ENCODE data around the gene MAOB.
"Not testable (repeated sequence)": the region's sequence is repeated elsewhere in the genome, so short reads cannot be mapped to it uniquely, and the experiment has no call there.

The MAOB gene

DNA sequence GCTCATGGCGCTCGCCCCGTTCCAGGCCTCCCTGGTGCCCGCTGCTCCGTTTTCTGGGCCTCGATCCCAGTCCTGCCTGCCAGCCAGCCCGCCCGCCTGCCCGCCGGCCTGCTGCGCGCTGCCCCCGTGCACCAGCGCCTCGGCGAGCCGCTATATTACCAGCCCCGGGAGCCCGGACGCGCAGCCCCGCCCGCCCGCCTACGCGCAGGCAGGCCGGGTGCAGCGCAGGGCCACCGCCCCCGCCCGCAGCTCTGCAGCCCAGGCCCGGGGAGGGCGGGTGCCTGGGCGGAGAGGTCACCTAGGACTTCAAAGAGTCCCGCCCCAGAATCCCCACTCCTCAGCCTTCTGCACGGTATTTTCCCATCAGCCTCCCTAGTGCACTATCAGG is at the start of gene MAOB:
MAOB (minus strand) TSS at position 157 of the 388 bp plus-strand sequence; CDS start at position 6, 151 bp downstream.
- no peak for TF ChIP-seq CTCF (IDR thresholded peaks at IDR 0.05; ENCODE audit: low read length, missing control alignments)
- no peak within 1 kb of the TSS for H3K4me3 ChIP-seq (replicated peaks; ENCODE audit: low read depth, low read length)
- DNase-seq (ENCODE audit: low read depth), result no peak

DNA sequence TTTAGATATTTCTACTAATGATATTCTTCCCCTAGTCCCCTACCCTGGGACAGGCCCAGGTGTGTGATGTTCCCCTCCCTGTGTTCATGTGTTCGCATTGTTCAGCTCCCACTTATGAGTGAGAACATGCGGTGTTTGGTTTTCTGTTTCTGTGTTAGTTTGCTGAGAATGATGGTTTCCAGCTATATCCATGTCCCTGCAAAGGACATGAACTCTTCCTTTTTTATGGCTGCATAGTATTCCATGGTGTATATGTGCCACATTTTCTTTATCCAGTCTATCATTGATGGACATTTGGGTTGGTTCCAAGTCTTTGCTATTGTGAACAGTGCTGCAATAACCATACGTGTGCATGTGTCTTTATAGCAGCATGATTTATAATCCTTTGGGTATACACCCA is 39.8 kb upstream of the MAOB start:
- not testable (repeated sequence) for H3K4me3 ChIP-seq (replicated peaks; ENCODE audit: low read depth, low read length); DNase-seq (ENCODE audit: low read depth)

- H3K4me3 ChIP-seq (replicated peaks; ENCODE audit: low read depth, low read length), result not testable (repeated sequence)
Measured at GRCh38 chrX:43910772-43911171, 28.5 kb upstream of the MAOB start.

GRCh38 chrX:43910012-43910411 is 27.8 kb upstream of the MAOB start:
- H3K4me3 ChIP-seq (replicated peaks; ENCODE audit: low read depth, low read length), result no peak overlapping the region
- no peak for DNase-seq (ENCODE audit: low read depth)
- no peak for TF ChIP-seq CTCF (IDR thresholded peaks at IDR 0.05; ENCODE audit: low read length, missing control alignments)

More at GRCh38 chrX:43910772-43911171, 28.5 kb upstream of the MAOB start:
- DNase-seq (ENCODE audit: low read depth), result not testable (repeated sequence)

DNA sequence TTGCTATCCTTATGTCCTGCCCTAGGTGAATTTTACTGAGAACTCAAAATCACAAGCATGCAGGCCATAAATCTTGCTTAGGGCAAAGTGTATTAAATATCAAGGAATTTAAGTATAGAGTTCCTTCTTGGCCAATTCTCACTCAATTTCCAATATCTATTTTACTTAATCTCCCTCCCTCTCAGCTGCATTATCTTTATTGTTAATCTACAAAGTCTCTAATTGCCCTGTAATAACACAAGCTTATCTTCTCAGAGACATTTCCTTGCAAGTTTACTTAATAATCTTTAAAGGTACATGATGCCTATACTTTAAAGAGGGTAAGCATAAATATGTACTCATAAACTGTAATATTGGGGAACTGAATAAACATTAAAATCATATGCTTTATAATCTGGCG is 26.9 kb upstream of the MAOB start:
- no peak overlapping the region for H3K4me3 ChIP-seq (replicated peaks; ENCODE audit: low read depth, low read length)
- TF ChIP-seq CTCF (IDR thresholded peaks at IDR 0.05; ENCODE audit: low read length, missing control alignments), result no peak
- DNase-seq (ENCODE audit: low read depth), result no peak

DNA sequence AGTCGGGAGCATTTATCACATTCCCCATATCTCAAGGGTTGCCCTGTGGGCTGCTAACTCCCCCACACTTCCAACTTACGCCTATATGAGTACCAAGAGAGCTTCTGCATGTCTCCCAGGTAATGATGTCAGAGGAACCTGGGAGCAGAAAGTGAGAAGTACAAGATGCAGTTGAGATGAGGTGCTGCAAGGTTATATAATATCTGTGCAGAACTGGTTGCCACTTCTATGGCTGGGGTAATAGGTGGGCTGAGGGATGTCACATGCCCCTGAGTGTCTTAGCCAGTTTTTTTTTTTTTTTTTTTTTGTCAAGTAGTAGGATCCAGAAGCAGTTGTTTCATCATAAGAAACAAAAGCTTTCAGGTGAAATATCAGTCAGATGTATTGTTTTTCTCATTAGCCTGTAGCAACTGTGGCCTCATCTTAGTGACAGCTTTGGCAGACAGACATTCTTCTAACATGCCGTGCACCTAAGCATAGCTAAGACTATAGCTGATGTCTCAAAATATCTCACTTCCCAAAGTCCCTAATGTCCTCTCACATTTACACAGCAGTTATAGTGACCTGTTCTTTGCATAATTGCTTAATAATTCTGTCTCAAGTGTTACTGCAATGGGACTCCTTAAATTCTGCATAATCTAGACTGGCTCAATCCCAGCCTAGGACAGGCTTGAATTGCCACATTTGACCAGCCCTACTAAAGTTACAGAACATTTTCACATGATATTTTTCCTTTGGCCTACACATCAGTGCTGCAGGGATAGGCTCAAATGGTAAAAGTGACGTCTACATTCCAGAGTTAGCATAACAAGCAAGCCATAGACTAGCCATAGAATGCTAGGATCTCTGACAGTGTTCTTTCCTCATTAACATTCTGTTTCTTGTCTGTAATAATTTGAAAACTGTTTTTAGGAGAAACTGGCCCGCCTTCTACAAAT is 17.9 kb upstream of the MAOB start:
- H3K4me3 ChIP-seq (replicated peaks; ENCODE audit: low read depth, low read length), result no peak overlapping the region
- no peak for TF ChIP-seq CTCF (IDR thresholded peaks at IDR 0.05; ENCODE audit: low read length, missing control alignments)
- DNase-seq (ENCODE audit: low read depth), result no peak

- peak; percentile 0 for DNase-seq (ENCODE audit: low read depth)
- TF ChIP-seq CTCF (IDR thresholded peaks at IDR 0.05; ENCODE audit: low read length, missing control alignments), result no peak
- H3K4me3 ChIP-seq (replicated peaks; ENCODE audit: low read depth, low read length), result no peak overlapping the region
Measured at GRCh38 chrX:43898406-43899035, 16.3 kb upstream of the MAOB start.

DNA sequence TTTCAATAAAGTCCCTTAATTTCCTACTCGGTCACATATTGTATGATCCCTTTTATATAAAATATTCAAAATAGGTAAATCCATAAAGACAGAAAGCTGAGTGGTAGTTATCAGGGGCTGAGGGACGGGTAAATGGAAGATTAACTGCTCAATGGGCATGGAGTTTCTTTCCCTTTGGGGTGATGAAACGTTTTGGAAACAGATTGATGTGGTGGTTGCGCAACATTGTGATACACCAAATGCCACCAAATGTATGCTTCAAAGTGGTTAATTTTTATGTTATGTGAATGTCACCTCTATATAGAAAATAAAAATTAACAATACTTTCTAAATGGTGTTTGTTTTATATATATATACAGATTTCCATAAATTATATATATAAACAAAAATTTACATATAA is 15.0 kb upstream of the MAOB start:
- DNase-seq (ENCODE audit: low read depth), result no peak
- TF ChIP-seq CTCF (IDR thresholded peaks at IDR 0.05; ENCODE audit: low read length, missing control alignments), result no peak
- H3K4me3 ChIP-seq (replicated peaks; ENCODE audit: low read depth, low read length), result no peak overlapping the region
